Measurements from ENCODE around the gene NCKAP5. TPM values are rescaled to one million over a fixed set of nuclear protein-coding genes. Genes with fewer than 3 reads are reported as not detected.

Gene NCKAP5
- polyA plus RNA-seq, 3 donors = not detected

GRCh38 chr2:132837769-132838168, 730.5 kb downstream of the NCKAP5 start:
- H2AFZ ChIP-seq (ENCODE audit: insufficient read depth, low read depth, low read length, poor library complexity, severe bottlenecking) = no peak overlapping the region
- intact Hi-C loops (cut with micrococcal nuclease) = no loop called here
- no peak overlapping the region for H3K4me3 ChIP-seq (replicated peaks in 1 of 3; ENCODE audit: low read depth in 2 of 3, low read length in 3 of 3)
- no peak overlapping the region for H3K27ac ChIP-seq (ENCODE audit: low read depth in 1 of 2, low read length in 2 of 2)
- H3K9me3 Mint-ChIP-seq = peaks cover 0 to 16% (median 6%) of the 10 kb centered on the region in 7 donors
- no peaks in the 10 kb centered on the region for H3K79me2 ChIP-seq (ENCODE audit: insufficient read depth, low read length)
- no peaks in the 10 kb centered on the region for H3K9me3 ChIP-seq (replicated peaks in 1 of 2; ENCODE audit: control insufficient read depth in 1 of 2, insufficient read depth in 1 of 2, low read length in 2 of 2)
- no peaks in the 10 kb centered on the region for H3K27me3 ChIP-seq (ENCODE audit: control insufficient read depth in 2 of 2, insufficient read depth in 2 of 2, low read length in 2 of 2)
- no CpG with 5 or more reads among the region's 1 CpG for WGBS (ENCODE audit: insufficient coverage)
- no peak overlapping the region for H3K4me2 ChIP-seq (replicated peaks; ENCODE audit: extremely low read depth, low read length, poor library complexity, severe bottlenecking)
- H3K4me1 ChIP-seq (ENCODE audit: control insufficient read depth in 1 of 2, insufficient read depth in 2 of 2, low read length in 2 of 2) = no peaks in the 10 kb centered on the region
- no peaks in the 10 kb centered on the region for H4K20me1 ChIP-seq (ENCODE audit: insufficient read depth, low read length)
- no peak for DNase-seq
- H3K9ac ChIP-seq (ENCODE audit: insufficient read depth, low read length, poor library complexity, severe bottlenecking) = no peak overlapping the region
- no peaks in the 10 kb centered on the region for H3K36me3 ChIP-seq (replicated peaks in 1 of 2; ENCODE audit: control insufficient read depth in 1 of 2, insufficient read depth in 2 of 2, low read length in 2 of 2)
- H3K27ac Mint-ChIP-seq = peak overlapping the region in 1 of 7 donors; percentile 15
- no peaks in the 10 kb centered on the region for H3K4me1 Mint-ChIP-seq
- TF ChIP-seq CTCF (IDR thresholded peaks at IDR 0.05) = no peak
- no peaks in the 10 kb centered on the region for H3K27me3 Mint-ChIP-seq (ENCODE audit: low read depth in 3 of 3)
- no peaks in the 10 kb centered on the region for H3K36me3 Mint-ChIP-seq
- H3K4me3 Mint-ChIP-seq = no peak overlapping the region

- Mint-ChIP-seq H3K27ac (no peak overlapping the region), H3K9me3 (peaks cover 0 to 7% (median 2%) of the 10 kb centered on the region in 7 donors), H3K36me3 (no peaks in the 10 kb centered on the region), H3K27me3 (ENCODE audit: low read depth in 3 of 3) (peaks cover 1 to 3% (median 2%) of the 10 kb centered on the region in 3 donors), H3K4me3 (no peak overlapping the region), H3K4me1 (no peaks in the 10 kb centered on the region)
- H2AFZ ChIP-seq (ENCODE audit: insufficient read depth, low read depth, low read length, poor library complexity, severe bottlenecking) = no peak overlapping the region
- no peak overlapping the region for H3K27ac ChIP-seq (ENCODE audit: low read depth in 1 of 2, low read length in 2 of 2)
- H3K36me3 ChIP-seq (replicated peaks in 1 of 2; ENCODE audit: control insufficient read depth in 1 of 2, insufficient read depth in 2 of 2, low read length in 2 of 2) = no peaks in the 10 kb centered on the region
- TF ChIP-seq CTCF (IDR thresholded peaks at IDR 0.05) = no peak
- H3K4me2 ChIP-seq (replicated peaks; ENCODE audit: extremely low read depth, low read length, poor library complexity, severe bottlenecking) = no peak overlapping the region
- no peaks in the 10 kb centered on the region for H3K27me3 ChIP-seq (ENCODE audit: control insufficient read depth in 2 of 2, insufficient read depth in 2 of 2, low read length in 2 of 2)
- no peak overlapping the region for H3K4me3 ChIP-seq (replicated peaks in 1 of 3; ENCODE audit: low read depth in 2 of 3, low read length in 3 of 3)
- H3K9me3 ChIP-seq (replicated peaks in 1 of 2; ENCODE audit: control insufficient read depth in 1 of 2, insufficient read depth in 1 of 2, low read length in 2 of 2) = no peaks in the 10 kb centered on the region
- H3K79me2 ChIP-seq (ENCODE audit: insufficient read depth, low read length) = no peaks in the 10 kb centered on the region
- intact Hi-C loops (cut with micrococcal nuclease) = no loop called here
- no peak overlapping the region for H3K9ac ChIP-seq (ENCODE audit: insufficient read depth, low read length, poor library complexity, severe bottlenecking)
- no peaks in the 10 kb centered on the region for H3K4me1 ChIP-seq (ENCODE audit: control insufficient read depth in 1 of 2, insufficient read depth in 2 of 2, low read length in 2 of 2)
- H4K20me1 ChIP-seq (ENCODE audit: insufficient read depth, low read length) = no peaks in the 10 kb centered on the region
- no CpG with 5 or more reads among the region's 3 CpGs for WGBS (ENCODE audit: insufficient coverage)
- no peak for DNase-seq
These were observed 737.9 kb downstream of the NCKAP5 start for GRCh38 chr2:132830321-132830827.
